HEK293 (cell line): ENCODE measurements around the gene ARL15.

Source experiments
- CTCF ChIA-PET: fragments of 350-600 bp; formaldehyde crosslinking; extraction: SDS; loops from one replicate; lab custom pipeline; 2021; ENCODE audit warnings: antibody characterized with exemption; lab: Yijun Ruan, JAX
- POLR2A ChIA-PET: fragments of 300-600 bp; formaldehyde crosslinking; extraction: SDS; loops from one replicate; lab custom pipeline; 2020; ENCODE audit warnings: antibody characterized with exemption, inconsistent platforms; lab: Yijun Ruan, JAX
- H3K27ac ChIP-seq: fragments of 200-500 bp; sonication (Bioruptor generic); 2 replicates; pipeline ENCODE4 v1.5.1; 2014; ENCODE audit warnings: low read depth, low read length, control low read depth, inconsistent platforms; ENCODE audit errors: extremely low read depth
- H3K36me3 ChIP-seq, 2 experiments: fragments of 200-500 bp in 1 of 2; sonication (Bioruptor generic) in 1 of 2; 1 replicate in 1 of 2; 2 replicates in 1 of 2; pipeline ENCODE4 v1.5.1; 2014 to 2017; ENCODE audit warnings: inconsistent platforms in 2 of 2, low read length in 2 of 2; ENCODE audit not compliant: control insufficient read depth in 2 of 2, insufficient read depth in 1 of 2
- H3K4me1 ChIP-seq: fragments of 200-500 bp; sonication (Bioruptor generic); 2 replicates; pipeline ENCODE4 v1.5.1; 2014; ENCODE audit warnings: mild to moderate bottlenecking, low read length, inconsistent platforms; ENCODE audit not compliant: control insufficient read depth, insufficient read depth
- H3K4me3 ChIP-seq: 2 replicates; pipeline ENCODE4 v1.5.1; 2011; ENCODE audit warnings: low read depth, mild to moderate bottlenecking, control low read depth, low read length, moderate library complexity
- H3K9me3 ChIP-seq: fragments of 200-500 bp; sonication (Bioruptor generic); 2 replicates; pipeline ENCODE4 v1.5.1; 2014; ENCODE audit warnings: low read depth, low read length, inconsistent platforms; ENCODE audit not compliant: control insufficient read depth, insufficient read depth
- KLF9 ChIP-seq: fragments of 450-650 bp; formaldehyde crosslinking; IDR thresholded peaks from 2 replicates; pipeline ENCODE4 v1.5.1; 2016; ENCODE audit warnings: missing biosample characterization, missing genetic modification characterization, low read depth
- REPIN1 ChIP-seq: fragments of 450-650 bp; formaldehyde crosslinking; IDR thresholded peaks from 2 replicates; pipeline ENCODE4 v1.5.1; 2017; ENCODE audit warnings: missing biosample characterization, missing genetic modification characterization, low read depth
- SP7 ChIP-seq: fragments of 450-650 bp; formaldehyde crosslinking; IDR thresholded peaks from 2 replicates; pipeline ENCODE4 v1.5.1; 2016; ENCODE audit warnings: missing biosample characterization, missing genetic modification characterization
- WT1 ChIP-seq: fragments of 450-650 bp; formaldehyde crosslinking; IDR thresholded peaks from 2 replicates; pipeline ENCODE4 v1.5.1; 2016; ENCODE audit warnings: missing biosample characterization, missing genetic modification characterization
- ZBTB1 ChIP-seq: fragments of 450-650 bp; formaldehyde crosslinking; IDR thresholded peaks from 2 replicates; pipeline ENCODE4 v1.5.1; 2016; ENCODE audit warnings: missing biosample characterization, missing genetic modification characterization
- ZBTB49 ChIP-seq: fragments of 450-650 bp; formaldehyde crosslinking; IDR thresholded peaks from 2 replicates; pipeline ENCODE4 v1.5.1; 2016; ENCODE audit warnings: missing biosample characterization, missing genetic modification characterization, low read depth
- ZNF133 ChIP-seq: fragments of 450-650 bp; formaldehyde crosslinking; IDR thresholded peaks from 2 replicates; pipeline ENCODE4 v1.5.1; 2016; ENCODE audit warnings: missing biosample characterization, missing genetic modification characterization
- ZNF138 ChIP-seq: fragments of 450-650 bp; formaldehyde crosslinking; IDR thresholded peaks from 2 replicates; pipeline ENCODE4 v1.5.1; 2016; ENCODE audit warnings: missing biosample characterization, missing genetic modification characterization, borderline replicate concordance
- ZNF157 ChIP-seq: fragments of 450-650 bp; formaldehyde crosslinking; IDR thresholded peaks from 2 replicates; pipeline ENCODE4 v1.5.1; 2016; ENCODE audit warnings: missing biosample characterization, missing genetic modification characterization
- ZNF248 ChIP-seq: fragments of 450-650 bp; formaldehyde crosslinking; IDR thresholded peaks from 2 replicates; pipeline ENCODE4 v1.5.1; 2017; ENCODE audit warnings: missing biosample characterization, missing genetic modification characterization
- ZNF514 ChIP-seq: fragments of 450-650 bp; formaldehyde crosslinking; IDR thresholded peaks from 2 replicates; pipeline ENCODE4 v1.5.1; 2016; ENCODE audit warnings: missing biosample characterization, missing genetic modification characterization
- ZNF624 ChIP-seq: fragments of 450-650 bp; formaldehyde crosslinking; IDR thresholded peaks from 2 replicates; pipeline ENCODE4 v1.5.1; 2017; ENCODE audit warnings: missing biosample characterization, missing genetic modification characterization
- ZXDB ChIP-seq: fragments of 450-650 bp; formaldehyde crosslinking; IDR thresholded peaks from 2 replicates; pipeline ENCODE4 v1.5.1; 2016; ENCODE audit warnings: missing biosample characterization, missing genetic modification characterization
- TF ChIP-seq, protein P1 (sequence below): fragments of 450-650 bp; formaldehyde crosslinking; IDR thresholded peaks from 2 replicates; pipeline ENCODE4 v1.5.1; 2017; ENCODE audit warnings: missing biosample characterization, mild to moderate bottlenecking, missing genetic modification characterization, moderate library complexity
- TF ChIP-seq, protein P2 (sequence below): fragments of 450-650 bp; formaldehyde crosslinking; IDR thresholded peaks from 2 replicates; pipeline ENCODE4 v1.5.1; 2016; ENCODE audit warnings: missing biosample characterization, missing genetic modification characterization
- TF ChIP-seq, protein P3 (sequence below): fragments of 450-650 bp; formaldehyde crosslinking; IDR thresholded peaks from 2 replicates; pipeline ENCODE4 v1.5.1; 2016; ENCODE audit warnings: missing biosample characterization, missing genetic modification characterization

ARL15 gene

DNA sequence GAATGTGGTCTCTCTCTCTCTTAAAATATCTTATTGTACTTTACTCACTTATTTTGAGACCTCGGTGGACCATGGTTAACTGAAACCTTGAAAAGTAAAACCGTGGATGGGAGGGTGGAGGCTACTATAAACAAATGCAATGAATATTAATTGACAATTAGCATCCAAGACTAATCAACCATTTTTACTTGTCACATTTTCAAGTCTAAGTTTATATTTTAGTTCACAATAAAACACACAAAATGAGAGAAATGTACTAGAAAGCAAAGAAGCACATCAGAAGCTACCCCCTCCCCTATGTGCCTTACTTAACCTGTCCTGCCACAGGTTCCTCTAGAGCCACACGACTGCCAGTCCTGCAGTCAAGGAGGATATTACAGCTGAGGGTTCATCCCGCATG is 4.6 kb downstream of the ARL15 start:
- Histone ChIP-seq H3K36me3 (no peaks in the 10 kb centered on the region), H3K4me1 (peaks cover 27% of the 10 kb centered on the region), H3K9me3 (no peaks in the 10 kb centered on the region), H3K4me3 (no peak overlapping the region), H3K27ac (no peak overlapping the region)
- no peak for TF ChIP-seq WT1 (tag by site-specific recombination)
- TF ChIP-seq, protein P1, sequence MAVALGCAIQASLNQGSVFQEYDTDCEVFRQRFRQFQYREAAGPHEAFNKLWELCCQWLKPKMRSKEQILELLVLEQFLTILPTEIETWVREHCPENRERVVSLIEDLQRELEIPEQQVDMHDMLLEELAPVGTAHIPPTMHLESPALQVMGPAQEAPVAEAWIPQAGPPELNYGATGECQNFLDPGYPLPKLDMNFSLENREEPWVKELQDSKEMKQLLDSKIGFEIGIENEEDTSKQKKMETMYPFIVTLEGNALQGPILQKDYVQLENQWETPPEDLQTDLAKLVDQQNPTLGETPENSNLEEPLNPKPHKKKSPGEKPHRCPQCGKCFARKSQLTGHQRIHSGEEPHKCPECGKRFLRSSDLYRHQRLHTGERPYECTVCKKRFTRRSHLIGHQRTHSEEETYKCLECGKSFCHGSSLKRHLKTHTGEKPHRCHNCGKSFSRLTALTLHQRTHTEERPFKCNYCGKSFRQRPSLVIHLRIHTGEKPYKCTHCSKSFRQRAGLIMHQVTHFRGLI (tag by site-specific recombination) = no peak
- TF ChIP-seq, protein P2, sequence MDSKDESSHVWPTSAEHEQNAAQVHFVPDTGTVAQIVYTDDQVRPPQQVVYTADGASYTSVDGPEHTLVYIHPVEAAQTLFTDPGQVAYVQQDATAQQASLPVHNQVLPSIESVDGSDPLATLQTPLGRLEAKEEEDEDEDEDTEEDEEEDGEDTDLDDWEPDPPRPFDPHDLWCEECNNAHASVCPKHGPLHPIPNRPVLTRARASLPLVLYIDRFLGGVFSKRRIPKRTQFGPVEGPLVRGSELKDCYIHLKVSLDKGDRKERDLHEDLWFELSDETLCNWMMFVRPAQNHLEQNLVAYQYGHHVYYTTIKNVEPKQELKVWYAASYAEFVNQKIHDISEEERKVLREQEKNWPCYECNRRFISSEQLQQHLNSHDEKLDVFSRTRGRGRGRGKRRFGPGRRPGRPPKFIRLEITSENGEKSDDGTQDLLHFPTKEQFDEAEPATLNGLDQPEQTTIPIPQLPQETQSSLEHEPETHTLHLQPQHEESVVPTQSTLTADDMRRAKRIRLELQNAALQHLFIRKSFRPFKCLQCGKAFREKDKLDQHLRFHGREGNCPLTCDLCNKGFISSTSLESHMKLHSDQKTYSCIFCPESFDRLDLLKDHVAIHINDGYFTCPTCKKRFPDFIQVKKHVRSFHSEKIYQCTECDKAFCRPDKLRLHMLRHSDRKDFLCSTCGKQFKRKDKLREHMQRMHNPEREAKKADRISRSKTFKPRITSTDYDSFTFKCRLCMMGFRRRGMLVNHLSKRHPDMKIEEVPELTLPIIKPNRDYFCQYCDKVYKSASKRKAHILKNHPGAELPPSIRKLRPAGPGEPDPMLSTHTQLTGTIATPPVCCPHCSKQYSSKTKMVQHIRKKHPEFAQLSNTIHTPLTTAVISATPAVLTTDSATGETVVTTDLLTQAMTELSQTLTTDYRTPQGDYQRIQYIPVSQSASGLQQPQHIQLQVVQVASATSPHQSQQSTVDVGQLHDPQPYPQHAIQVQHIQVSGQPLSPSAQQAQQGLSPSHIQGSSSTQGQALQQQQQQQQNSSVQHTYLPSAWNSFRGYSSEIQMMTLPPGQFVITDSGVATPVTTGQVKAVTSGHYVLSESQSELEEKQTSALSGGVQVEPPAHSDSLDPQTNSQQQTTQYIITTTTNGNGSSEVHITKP (tag by site-specific recombination) = peak; percentile 90
- ChIA-PET POLR2A (no interaction called here), CTCF (interaction anchor here (0.6 to 1.2 kb wide), 4 partner anchors 17 to 184 kb away, joined by 3 to 7 read pairs (median 4); no protein-coding TSS in a partner anchor)

DNA sequence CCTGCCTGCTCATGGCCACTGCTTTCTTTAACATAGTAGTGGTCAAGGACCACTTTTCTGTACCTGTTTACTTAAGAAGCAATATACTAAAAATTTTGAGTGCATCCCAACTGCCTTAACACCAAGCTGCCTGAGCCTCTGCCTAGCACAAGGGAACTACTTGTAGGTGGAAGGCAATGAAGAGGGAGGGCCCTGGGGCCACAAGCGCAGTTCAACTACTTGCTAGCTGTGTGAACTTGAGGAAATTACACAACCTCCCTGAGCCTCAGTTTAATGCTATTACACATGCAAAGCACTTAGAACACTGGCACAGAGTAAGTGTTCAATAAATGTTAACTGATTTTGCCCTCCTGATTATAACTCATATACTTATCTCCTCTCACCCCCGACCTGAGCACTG is 6.3 kb downstream of the ARL15 start:
- no peak overlapping the region for H3K27ac ChIP-seq
- CTCF ChIA-PET = no interaction called here
- no peaks in the 10 kb centered on the region for H3K9me3 ChIP-seq
- TF ChIP-seq ZNF133 (tag by site-specific recombination) (no peak), ZBTB49 (no peak), SP7 (tag by site-specific recombination) (no peak), ZNF514 (tag by site-specific recombination) (no peak), ZNF157 (tag by site-specific recombination) (no peak), REPIN1 (tag by site-specific recombination) (no peak), KLF9 (tag by site-specific recombination) (no peak), ZNF248 (tag by site-specific recombination) (no peak), ZNF624 (no peak), ZBTB1 (tag by site-specific recombination) (no peak), ZNF138 (tag by site-specific recombination) (no peak), ZXDB (tag by site-specific recombination) (no peak)
- TF ChIP-seq, protein P3, sequence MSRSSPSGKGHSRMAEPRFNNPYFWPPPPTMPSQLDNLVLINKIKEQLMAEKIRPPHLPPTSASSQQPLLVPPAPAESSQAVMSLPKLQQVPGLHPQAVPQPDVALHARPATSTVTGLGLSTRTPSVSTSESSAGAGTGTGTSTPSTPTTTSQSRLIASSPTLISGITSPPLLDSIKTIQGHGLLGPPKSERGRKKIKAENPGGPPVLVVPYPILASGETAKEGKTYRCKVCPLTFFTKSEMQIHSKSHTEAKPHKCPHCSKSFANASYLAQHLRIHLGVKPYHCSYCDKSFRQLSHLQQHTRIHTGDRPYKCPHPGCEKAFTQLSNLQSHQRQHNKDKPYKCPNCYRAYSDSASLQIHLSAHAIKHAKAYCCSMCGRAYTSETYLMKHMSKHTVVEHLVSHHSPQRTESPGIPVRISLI (tag by site-specific recombination) = no peak
- TF ChIP-seq, protein P1 (tag by site-specific recombination) = no peak
- POLR2A ChIA-PET = no interaction called here
- no peak overlapping the region for H3K4me3 ChIP-seq
- no peaks in the 10 kb centered on the region for H3K36me3 ChIP-seq
- peaks cover 27% of the 10 kb centered on the region for H3K4me1 ChIP-seq
